ENCODE results near the gene C16orf87.
A peak's percentile ranks its signal among the peaks of the same experiment; 100 is the strongest.
"Not testable (repeated sequence)": the region's sequence is repeated elsewhere in the genome, so short reads cannot be mapped to it uniquely, and the experiment has no call there.

The C16orf87 gene, protein sequence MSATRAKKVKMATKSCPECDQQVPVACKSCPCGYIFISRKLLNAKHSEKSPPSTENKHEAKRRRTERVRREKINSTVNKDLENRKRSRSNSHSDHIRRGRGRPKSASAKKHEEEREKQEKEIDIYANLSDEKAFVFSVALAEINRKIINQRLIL

GRCh38 chr16:46830902-46831647 is at the start of gene C16orf87:
Gene C16orf87 (minus strand): TSS chr16:46831180. CDS start chr16:46831149, 31 bp downstream.
- peak; percentile 91 for DNase-seq

- no peak for DNase-seq
These were observed 44.3 kb upstream of the C16orf87 start for GRCh38 chr16:46875243-46875642.

- DNase-seq = no peak
These were observed 42.2 kb upstream of the C16orf87 start for GRCh38 chr16:46873201-46873600.

GRCh38 chr16:46871597-46871996 is 40.6 kb upstream of the C16orf87 start:
- DNase-seq = no peak

DNA sequence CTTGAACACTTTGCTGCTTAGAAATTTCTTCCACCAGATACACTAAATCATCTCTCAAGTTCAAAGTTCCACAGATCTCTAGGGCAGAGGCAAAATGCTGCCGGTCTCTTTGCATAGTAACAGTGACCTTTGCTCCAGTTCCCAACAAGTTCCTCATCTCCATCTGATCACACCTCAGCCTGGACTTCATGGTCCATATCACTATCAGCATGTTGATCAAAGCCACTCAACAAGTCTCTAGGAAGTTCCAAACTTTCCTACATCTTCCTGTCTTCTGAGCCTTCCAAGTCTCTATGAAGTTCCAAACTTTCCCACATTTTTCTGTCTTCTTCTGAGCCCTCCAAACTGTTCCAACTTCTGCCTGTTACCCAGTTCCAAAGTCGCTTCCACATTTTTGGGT is 37.9 kb upstream of the C16orf87 start:
- not testable (repeated sequence) for DNase-seq

DNA sequence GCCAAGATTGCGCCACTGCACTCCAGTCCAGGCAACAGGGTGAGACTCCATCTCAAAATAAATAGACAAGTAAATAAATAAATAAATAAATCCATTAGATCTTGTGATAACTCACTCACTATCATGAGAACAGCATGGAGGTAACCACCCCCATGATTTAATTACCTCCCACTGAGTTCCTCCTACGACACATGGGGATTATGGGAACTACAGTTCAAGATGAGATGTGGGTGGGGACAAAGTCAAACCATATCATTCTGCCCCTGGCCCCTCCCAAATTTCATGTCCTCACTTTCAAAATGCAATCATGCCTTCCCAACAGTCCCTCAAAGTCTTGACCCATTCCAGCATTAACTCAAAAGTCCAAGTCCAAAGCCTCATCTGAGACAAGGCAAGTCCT is 36.5 kb upstream of the C16orf87 start:
- DNase-seq = not testable (repeated sequence)

DNA sequence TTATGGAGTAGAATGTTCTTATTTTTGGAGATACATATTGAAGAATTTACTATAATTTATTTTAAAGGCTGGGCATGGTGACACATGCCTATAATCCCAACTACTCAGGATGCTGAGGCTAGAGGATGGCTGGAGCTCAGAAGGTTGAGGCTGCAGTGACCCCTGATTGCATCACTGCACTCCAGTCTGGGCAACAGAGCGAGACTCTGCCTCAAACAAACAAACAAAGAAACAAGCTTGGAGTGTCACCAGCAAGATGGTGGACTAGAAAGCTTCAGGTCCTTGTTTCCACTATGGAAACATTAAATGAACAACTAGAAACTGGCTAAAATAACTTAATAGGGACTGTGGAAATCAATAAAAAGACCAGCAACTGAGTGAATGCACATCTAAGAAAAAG is 35.3 kb upstream of the C16orf87 start:
- no peak for DNase-seq

- peak; percentile 60 for DNase-seq
These were observed 31.8 kb upstream of the C16orf87 start for GRCh38 chr16:46862555-46863447.

- peak; percentile 94 for DNase-seq
These were observed 28.8 kb upstream of the C16orf87 start for GRCh38 chr16:46859719-46860152.

DNA sequence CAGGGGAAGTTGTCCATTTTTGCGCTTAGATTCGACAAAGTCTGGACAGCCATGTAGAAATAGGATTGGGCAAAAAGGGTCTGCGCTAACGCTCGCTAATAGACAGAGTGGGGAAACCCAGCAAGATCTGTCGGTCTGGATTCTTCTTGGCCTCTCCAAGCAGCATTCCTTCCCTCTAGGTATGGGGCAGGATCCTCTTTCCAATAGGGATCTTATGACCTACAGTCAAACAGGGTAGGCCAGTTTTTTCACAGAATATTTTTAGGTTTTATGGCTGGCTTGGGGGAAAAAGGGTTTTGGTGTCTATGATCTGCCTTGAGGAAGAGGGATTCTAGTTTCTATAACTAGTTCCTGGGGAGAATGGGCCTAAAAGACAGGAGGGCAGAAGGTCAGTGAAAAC is 27.2 kb upstream of the C16orf87 start:
- no peak for DNase-seq

DNA sequence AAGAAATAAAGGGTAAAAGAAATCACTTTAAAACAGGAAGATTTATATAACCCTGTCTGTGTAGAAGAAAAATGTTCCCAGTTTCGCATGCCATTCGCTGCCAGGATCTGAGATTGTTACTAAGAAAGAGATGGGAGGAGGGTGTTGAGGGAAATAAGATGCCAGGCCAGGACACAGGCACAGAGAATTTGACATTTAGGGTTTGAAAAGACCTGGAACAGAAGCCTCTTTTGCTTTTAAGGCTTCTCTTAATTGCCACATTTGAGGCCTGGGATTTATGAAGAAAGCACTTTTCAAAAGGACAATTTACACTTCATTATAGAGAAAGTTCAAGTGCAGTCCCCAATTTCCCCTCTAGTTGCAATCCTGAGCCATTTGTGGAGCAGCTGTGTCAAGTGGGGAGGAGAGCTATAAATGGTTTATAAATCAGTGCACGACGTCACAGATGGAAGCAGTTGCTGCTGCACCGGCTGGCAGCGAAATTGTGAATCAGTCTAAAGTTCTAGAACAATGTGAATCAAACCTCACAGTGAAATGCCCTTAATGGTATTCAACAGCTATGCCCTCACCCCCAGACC is 26.5 kb upstream of the C16orf87 start:
- peak; percentile 83 for DNase-seq

DNA sequence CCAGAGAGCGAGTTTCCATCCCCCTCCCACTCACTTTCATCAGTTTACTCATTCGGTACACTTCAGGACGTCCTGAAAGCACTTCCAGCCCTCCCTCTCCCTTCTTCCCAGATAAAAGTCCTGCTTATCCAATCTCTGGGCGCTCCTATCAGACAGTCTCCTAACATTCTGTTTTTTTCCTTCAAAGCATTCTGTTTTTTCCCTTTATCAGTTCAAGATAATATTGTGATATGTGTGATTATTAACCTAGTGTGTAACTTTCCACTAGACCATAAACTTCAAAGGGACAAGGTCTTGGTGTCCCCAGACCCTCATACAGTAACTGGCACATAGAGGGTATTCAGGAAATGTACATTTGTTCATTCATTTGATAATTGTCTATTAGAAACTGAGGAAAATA is 24.4 kb upstream of the C16orf87 start:
- no peak for DNase-seq

DNA sequence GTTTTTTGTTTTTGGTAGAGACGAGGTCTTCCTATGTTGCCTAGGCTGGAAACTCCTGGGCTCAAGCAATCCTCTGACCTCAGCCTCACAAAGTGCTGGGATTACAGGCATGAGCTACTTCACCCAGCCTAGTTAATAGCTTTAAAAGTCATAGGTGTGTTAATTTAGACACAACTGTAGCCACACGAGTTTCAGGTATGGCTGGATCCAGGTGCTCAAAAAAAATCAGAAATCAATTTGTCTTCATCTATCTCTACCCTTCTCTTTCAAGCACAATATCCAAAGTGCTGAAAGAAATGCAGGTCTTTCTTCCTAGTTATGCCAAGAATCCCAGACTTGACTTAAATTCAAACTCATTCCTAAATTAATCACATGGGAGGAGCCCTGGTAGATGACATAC is 23.9 kb upstream of the C16orf87 start:
- no peak for DNase-seq

DNA sequence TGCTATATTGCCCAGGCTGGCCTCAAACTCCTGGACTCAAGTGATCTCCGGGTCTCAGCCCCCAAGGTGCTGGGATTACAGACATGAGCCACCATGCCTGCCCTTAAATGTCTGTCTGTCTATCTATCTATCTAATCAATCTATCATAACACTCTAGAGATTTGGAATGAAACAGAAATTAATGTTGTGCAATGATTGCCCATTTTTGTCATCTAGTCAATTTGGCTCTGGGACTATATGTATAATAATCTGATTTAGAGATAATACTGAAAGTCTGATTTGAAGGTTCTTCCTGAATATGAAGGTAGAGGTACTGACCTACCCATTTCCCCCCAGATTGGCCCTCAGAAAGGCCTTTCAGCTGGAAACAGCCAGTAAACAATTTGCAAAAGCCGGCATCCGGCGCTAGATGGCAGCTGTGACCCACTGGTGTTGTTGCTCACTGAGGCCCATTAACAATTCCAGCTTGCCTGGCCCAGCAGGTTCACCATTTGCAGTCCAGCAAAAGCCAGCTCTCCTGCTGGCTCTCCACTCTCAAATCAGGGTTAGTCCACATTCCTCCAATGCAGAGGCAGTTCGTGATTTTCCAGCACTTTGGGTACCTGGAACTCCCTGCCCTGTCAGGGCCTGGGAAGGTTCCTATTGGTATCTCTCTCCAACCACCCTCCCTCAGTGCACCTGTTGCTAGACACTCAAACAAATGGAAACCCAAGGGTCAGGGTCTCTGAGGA is 22.9 kb upstream of the C16orf87 start:
- peak; percentile 42 for DNase-seq

- no peak for DNase-seq
These were observed 21.1 kb upstream of the C16orf87 start for GRCh38 chr16:46852130-46852529.

GRCh38 chr16:46850619-46851555 is 19.9 kb upstream of the C16orf87 start:
- no peak for DNase-seq

DNA sequence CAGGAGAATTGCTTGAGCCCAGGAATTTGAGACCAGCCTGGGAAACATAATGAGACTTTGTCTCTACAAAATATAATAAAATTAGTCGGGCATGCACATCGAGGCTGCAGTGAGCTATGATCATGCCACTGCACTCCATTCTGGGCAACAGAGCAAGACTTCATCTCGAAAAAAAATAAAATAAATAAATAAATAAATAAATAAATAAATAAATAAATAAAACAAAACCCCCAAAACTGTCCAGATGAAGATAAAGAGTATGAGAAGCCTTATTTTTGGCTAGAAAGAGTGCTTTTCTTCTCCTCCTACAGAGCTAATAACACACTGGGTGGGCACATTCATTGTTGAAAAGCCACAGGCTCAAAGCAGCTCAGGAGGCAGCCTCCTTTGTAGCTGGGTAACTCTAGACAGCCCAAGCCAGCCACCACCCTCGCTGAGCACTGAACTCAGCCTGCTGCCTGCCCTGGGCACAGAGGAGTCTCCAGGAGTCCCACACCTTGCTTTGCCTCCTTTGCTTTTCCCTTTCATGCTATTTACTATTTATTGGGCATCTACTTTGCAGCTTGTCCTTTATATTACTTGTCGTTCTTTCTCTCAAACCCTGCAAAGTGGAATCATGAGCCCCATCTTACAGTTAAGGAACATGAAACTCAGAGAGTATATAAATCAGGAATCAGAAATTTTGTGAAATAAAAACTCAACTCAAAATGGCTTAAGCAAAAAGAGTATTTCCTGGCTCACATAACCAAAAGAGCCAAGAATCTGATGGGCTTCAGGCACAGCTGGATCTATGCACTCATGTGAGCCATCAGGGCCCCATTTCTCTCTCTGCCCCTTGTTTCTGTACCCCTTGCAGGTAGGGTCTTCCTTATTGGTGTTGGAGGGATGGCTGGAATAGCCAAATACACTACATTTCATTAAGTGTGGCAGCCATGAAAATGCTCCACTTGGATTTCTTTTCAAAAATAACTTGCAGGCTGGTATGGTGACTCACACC is 18.1 kb upstream of the C16orf87 start:
- no peak for DNase-seq

DNA sequence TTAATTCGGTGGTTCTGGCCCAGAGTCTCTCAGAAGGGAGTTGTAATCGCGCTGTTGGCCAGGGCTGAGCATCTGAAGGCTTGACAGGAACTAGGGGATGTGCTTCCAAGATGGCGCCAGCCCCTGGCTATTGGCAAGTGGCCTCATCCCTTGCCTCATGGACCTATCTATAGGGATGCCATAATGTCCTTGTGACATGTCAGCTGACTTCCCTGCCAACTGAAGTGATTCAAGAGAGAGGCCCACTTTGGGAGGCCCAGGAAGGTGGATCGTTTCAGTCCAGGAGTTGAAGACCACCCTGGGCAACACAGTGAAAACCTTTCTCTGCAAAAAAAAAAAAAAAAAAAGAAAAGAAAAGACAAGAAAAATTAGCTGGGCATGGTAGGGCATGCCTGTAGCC is 15.0 kb upstream of the C16orf87 start:
- no peak for DNase-seq

DNA sequence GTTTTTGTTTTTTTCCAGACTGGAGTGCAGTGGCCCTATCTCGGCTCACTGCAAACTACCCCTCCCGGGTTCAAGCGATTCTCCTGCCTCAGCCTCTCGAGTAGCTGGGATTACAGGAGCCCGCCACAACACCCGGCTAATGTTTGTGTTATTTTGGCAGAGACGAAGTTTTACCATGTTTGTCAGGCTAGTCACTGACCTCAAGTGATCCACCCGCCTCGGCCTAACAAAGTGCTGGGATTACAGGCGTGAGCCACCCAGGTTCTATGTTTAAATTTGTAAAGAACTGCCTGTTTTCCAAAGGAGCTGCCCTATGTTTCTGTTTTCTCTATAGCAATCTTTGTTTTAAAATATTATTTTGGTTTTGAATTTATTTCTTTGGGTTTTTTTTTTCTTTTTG is 13.8 kb upstream of the C16orf87 start:
- DNase-seq = peak; percentile 76

All from HCEC 1CT (cell line).